ENCODE measurements around the gene GGTLC1. TPM values are rescaled to one million over a fixed set of nuclear protein-coding genes. Genes with fewer than 3 reads are reported as not detected.

The GGTLC1 gene
- total and polyA plus RNA-seq, 5 donors from 2014 or later = not detected

DNA sequence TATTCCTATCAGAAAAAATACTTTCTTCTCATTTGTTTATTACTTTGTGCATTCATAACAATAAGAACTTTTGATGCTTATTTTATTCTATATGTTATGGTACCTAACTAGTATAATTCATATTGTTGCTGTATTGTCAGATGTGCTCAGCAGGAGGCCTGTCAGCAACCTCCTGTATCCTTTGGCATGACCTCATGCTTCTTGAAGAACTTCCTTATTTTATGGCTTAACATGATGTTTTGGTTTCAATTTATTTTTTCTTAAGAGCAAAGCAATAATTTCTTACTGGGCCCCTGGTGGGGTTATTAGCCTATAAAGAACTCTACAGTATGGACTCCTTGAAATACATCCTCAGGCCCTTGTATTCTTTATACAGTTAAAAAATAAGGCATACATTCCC lies 17.3 kb downstream of the GGTLC1 start:
- Histone ChIP-seq H3K36me3 (ENCODE audit: control insufficient read depth, insufficient read depth, low read length) (no peaks in the 10 kb centered on the region), H3K4me3 (ENCODE audit: low read depth, low read length) (no peak overlapping the region), H3K4me1 (ENCODE audit: control insufficient read depth, insufficient read depth, low read length, poor library complexity, severe bottlenecking) (no peaks in the 10 kb centered on the region), H3K27me3 (ENCODE audit: control insufficient read depth, insufficient read depth, low read length) (no peaks in the 10 kb centered on the region), H3K27ac (ENCODE audit: insufficient read depth, low read length, poor library complexity, severe bottlenecking) (no peak overlapping the region), H3K9me3 (ENCODE audit: control insufficient read depth in 2 of 2, low read length in 2 of 2) (no peaks in the 10 kb centered on the region)
- ATAC-seq (ENCODE audit: low read depth in 2 of 2) (no peak), DNase-seq (no peak)
- H3K4me1 Mint-ChIP-seq = no peaks in the 10 kb centered on the region
- peaks cover 5% of the 10 kb centered on the region for H3K27me3 Mint-ChIP-seq
- no peak overlapping the region for H3K27ac Mint-ChIP-seq
- H3K36me3 Mint-ChIP-seq = no peaks in the 10 kb centered on the region
- H3K4me3 Mint-ChIP-seq = no peak overlapping the region
- peaks cover 0 to 1% (median 0%) of the 10 kb centered on the region in 7 donors for H3K9me3 Mint-ChIP-seq

DNA sequence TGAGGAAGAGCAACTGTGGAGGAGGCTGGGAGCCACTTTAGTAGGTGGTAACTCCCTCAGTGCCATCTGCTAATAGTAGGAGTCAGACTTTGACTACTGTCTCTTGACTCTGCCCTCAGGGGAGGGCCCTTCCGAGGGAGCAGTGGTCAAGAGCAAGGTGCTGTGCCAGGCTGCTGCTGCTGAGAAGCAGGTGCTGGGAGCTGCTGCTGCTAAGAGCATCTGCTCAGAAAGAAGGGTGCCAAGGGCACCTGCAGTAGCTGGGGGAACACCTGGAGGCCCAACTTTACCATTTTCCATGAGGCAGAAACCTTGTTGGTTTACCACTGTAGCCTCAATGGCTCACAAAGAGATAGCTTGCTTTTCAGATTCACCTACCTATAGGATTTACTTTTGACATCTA lies 18.5 kb downstream of the GGTLC1 start:
- Mint-ChIP-seq H3K9me3 (peaks cover 0 to 3% (median 0%) of the 10 kb centered on the region in 7 donors), H3K27me3 (peaks cover 5% of the 10 kb centered on the region), H3K4me1 (no peaks in the 10 kb centered on the region), H3K27ac (no peak overlapping the region), H3K4me3 (no peak overlapping the region), H3K36me3 (no peaks in the 10 kb centered on the region)
- Histone ChIP-seq H3K4me3 (ENCODE audit: low read depth, low read length) (no peak overlapping the region), H3K9me3 (ENCODE audit: control insufficient read depth in 2 of 2, low read length in 2 of 2) (no peaks in the 10 kb centered on the region), H3K27me3 (ENCODE audit: control insufficient read depth, insufficient read depth, low read length) (no peaks in the 10 kb centered on the region), H3K27ac (ENCODE audit: insufficient read depth, low read length, poor library complexity, severe bottlenecking) (no peak overlapping the region), H3K4me1 (ENCODE audit: control insufficient read depth, insufficient read depth, low read length, poor library complexity, severe bottlenecking) (no peaks in the 10 kb centered on the region), H3K36me3 (ENCODE audit: control insufficient read depth, insufficient read depth, low read length) (no peaks in the 10 kb centered on the region)
- no peak for ATAC-seq (ENCODE audit: low read depth in 2 of 2)
- no peak for DNase-seq

DNA sequence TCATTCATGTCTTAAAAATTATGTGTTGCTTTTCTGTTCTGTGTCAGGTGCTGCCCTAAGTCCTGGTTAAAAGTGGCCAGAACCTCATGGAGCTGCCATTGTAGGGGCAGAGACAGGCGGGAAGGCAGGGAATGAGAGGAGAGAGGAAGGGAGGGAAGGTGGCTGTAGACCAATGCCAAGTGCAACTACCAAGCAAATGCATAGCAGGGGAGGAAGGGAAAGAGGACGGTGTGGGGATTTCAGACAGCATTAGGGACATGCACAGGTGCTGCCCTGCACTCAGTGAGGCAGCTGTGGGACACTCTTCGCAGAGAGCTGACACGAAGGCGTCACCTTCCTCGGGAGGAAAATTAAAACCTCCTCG lies 21.0 kb downstream of the GGTLC1 start:
- Histone ChIP-seq H3K36me3 (ENCODE audit: control insufficient read depth, insufficient read depth, low read length) (no peaks in the 10 kb centered on the region), H3K4me3 (ENCODE audit: low read depth, low read length) (no peak overlapping the region), H3K9me3 (ENCODE audit: control insufficient read depth in 2 of 2, low read length in 2 of 2) (no peaks in the 10 kb centered on the region), H3K27ac (ENCODE audit: insufficient read depth, low read length, poor library complexity, severe bottlenecking) (no peak overlapping the region), H3K27me3 (ENCODE audit: control insufficient read depth, insufficient read depth, low read length) (no peaks in the 10 kb centered on the region), H3K4me1 (ENCODE audit: control insufficient read depth, insufficient read depth, low read length, poor library complexity, severe bottlenecking) (no peaks in the 10 kb centered on the region)
- peaks cover 0 to 7% (median 2%) of the 10 kb centered on the region in 7 donors for H3K9me3 Mint-ChIP-seq
- peaks cover 10% of the 10 kb centered on the region for H3K27me3 Mint-ChIP-seq
- no peaks in the 10 kb centered on the region for H3K36me3 Mint-ChIP-seq
- DNase-seq (no peak), ATAC-seq (ENCODE audit: low read depth in 2 of 2) (no peak)
- no peak overlapping the region for H3K4me3 Mint-ChIP-seq
- no peak overlapping the region for H3K27ac Mint-ChIP-seq
- H3K4me1 Mint-ChIP-seq = no peaks in the 10 kb centered on the region

DNA sequence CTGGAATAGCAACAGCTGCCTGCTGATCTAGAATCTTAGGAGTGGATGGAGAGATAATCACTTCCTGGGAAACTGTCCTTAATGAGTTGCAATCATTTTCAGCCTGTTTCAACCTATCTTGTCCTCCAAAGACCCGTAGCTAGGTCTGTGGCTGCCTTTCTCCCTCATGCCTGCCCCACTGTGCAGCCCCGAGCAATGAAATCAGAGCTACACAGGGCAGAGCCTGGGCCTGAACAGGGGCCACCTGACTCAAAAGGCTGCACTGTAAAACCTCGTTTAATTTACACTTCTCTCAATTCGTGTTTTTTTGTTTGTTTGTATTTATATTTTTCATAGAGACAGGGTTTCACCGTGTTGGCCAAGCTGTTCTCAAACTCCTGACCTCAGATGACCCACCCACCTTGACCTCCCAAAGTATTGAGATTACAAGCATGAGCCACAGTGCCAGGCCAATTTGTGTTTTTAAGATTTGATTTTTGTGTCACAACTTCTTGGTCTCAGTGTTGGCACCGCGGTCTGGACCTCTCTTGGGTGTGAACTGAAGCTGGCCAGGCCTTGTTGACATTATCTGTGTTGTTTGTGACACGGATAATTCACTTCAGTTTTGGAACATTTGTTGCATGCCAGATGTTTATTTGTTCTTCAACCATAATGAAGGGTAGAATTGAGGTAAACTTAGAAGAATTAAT lies 21.5 kb downstream of the GGTLC1 start:
- DNase-seq (no peak), ATAC-seq (ENCODE audit: low read depth in 2 of 2) (no peak)
- H3K27me3 Mint-ChIP-seq = peaks cover 10% of the 10 kb centered on the region
- no peak overlapping the region for H3K27ac ChIP-seq (ENCODE audit: insufficient read depth, low read length, poor library complexity, severe bottlenecking)
- H3K27me3 ChIP-seq (ENCODE audit: control insufficient read depth, insufficient read depth, low read length) = no peaks in the 10 kb centered on the region
- H3K36me3 Mint-ChIP-seq = no peaks in the 10 kb centered on the region
- H3K4me3 Mint-ChIP-seq = peak overlapping the region in 1 of 4 donors; percentile 49
- H3K9me3 ChIP-seq (ENCODE audit: control insufficient read depth in 2 of 2, low read length in 2 of 2) = no peaks in the 10 kb centered on the region
- H3K27ac Mint-ChIP-seq = no peak overlapping the region
- peaks cover 0 to 7% (median 2%) of the 10 kb centered on the region in 7 donors for H3K9me3 Mint-ChIP-seq
- no peaks in the 10 kb centered on the region for H3K4me1 Mint-ChIP-seq
- no peaks in the 10 kb centered on the region for H3K4me1 ChIP-seq (ENCODE audit: control insufficient read depth, insufficient read depth, low read length, poor library complexity, severe bottlenecking)
- H3K4me3 ChIP-seq (ENCODE audit: low read depth, low read length) = no peak overlapping the region
- H3K36me3 ChIP-seq (ENCODE audit: control insufficient read depth, insufficient read depth, low read length) = no peaks in the 10 kb centered on the region

DNA sequence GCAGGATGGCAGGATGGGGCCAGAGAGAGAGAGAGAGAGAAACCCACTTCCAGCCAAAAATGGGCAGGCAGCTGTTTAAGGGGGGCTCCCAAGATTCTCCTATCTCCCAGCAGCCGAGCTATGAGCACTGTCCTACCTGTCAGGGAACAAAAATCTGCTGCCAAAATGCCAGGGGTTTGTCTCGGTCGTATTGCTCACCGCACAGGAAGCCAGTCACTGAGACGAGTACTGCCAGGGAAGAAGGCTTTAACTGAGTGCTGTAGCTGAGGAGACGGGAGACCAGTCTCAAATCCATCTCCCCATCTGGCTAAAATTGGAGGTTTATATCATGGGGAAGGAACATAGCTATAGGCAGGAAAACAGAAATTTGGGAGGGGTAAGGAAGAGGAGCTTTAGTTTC lies 22.3 kb downstream of the GGTLC1 start:
- no peaks in the 10 kb centered on the region for H3K4me1 Mint-ChIP-seq
- no peak for DNase-seq
- Histone ChIP-seq H3K4me3 (ENCODE audit: low read depth, low read length) (no peak overlapping the region), H3K27me3 (ENCODE audit: control insufficient read depth, insufficient read depth, low read length) (peaks cover under 1% of the 10 kb centered on the region), H3K36me3 (ENCODE audit: control insufficient read depth, insufficient read depth, low read length) (no peaks in the 10 kb centered on the region), H3K4me1 (ENCODE audit: control insufficient read depth, insufficient read depth, low read length, poor library complexity, severe bottlenecking) (no peaks in the 10 kb centered on the region), H3K27ac (ENCODE audit: insufficient read depth, low read length, poor library complexity, severe bottlenecking) (no peak overlapping the region), H3K9me3 (ENCODE audit: control insufficient read depth in 2 of 2, low read length in 2 of 2) (no peaks in the 10 kb centered on the region)
- peaks cover 0 to 7% (median 2%) of the 10 kb centered on the region in 7 donors for H3K9me3 Mint-ChIP-seq
- H3K27ac Mint-ChIP-seq = no peak overlapping the region
- no peak overlapping the region for H3K4me3 Mint-ChIP-seq
- no peak for ATAC-seq (ENCODE audit: low read depth in 2 of 2)
- H3K27me3 Mint-ChIP-seq = peaks cover 5% of the 10 kb centered on the region
- no peaks in the 10 kb centered on the region for H3K36me3 Mint-ChIP-seq

DNA sequence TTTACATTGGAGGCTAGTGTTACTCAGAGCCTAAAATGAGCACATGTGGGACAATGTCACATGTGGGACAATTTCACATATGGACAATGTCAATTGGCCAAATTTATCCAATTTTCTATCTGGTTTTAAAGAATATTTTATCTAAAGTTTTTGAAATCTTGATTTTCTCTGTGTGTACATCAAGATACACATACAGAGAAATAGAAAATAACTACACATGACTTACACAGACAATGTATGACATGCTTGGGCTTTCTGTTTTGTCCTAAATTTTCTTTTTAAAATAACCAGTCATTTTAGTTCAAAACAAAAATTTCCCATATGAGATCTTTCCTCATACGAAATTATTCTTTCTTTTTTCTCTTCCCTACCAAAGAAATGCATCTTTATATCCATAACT lies 24.6 kb downstream of the GGTLC1 start:
- H3K9me3 Mint-ChIP-seq = peaks cover 0 to 7% (median 2%) of the 10 kb centered on the region in 7 donors
- no peaks in the 10 kb centered on the region for H3K36me3 Mint-ChIP-seq
- H3K27me3 Mint-ChIP-seq = peaks cover 5% of the 10 kb centered on the region
- Histone ChIP-seq H3K27ac (ENCODE audit: insufficient read depth, low read length, poor library complexity, severe bottlenecking) (no peak overlapping the region), H3K4me3 (ENCODE audit: low read depth, low read length) (no peak overlapping the region), H3K27me3 (ENCODE audit: control insufficient read depth, insufficient read depth, low read length) (peaks cover 11% of the 10 kb centered on the region), H3K36me3 (ENCODE audit: control insufficient read depth, insufficient read depth, low read length) (no peaks in the 10 kb centered on the region), H3K9me3 (ENCODE audit: control insufficient read depth in 2 of 2, low read length in 2 of 2) (no peaks in the 10 kb centered on the region), H3K4me1 (ENCODE audit: control insufficient read depth, insufficient read depth, low read length, poor library complexity, severe bottlenecking) (no peaks in the 10 kb centered on the region)
- H3K4me1 Mint-ChIP-seq = no peaks in the 10 kb centered on the region
- no peak for ATAC-seq (ENCODE audit: low read depth in 2 of 2)
- no peak overlapping the region for H3K27ac Mint-ChIP-seq
- no peak overlapping the region for H3K4me3 Mint-ChIP-seq
- no peak for DNase-seq

DNA sequence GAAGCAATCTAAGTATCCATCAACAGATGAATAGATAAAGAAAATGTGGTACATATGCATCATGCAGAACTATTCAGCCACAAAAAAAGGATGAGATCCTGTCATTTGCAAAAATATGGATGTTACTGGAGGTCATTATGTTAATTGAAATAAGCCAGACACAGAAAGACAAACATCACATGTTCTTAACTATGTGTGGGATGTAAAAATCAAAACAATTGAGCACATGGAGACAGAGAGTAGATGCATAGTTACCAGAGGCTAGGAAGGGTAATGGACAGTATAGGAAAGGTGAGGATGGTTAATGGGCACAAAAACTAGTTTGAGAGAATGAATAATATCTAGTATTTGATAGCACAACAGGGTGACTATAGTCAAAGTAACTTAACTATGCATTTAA lies 26.3 kb downstream of the GGTLC1 start:
- Histone ChIP-seq H3K27ac (ENCODE audit: insufficient read depth, low read length, poor library complexity, severe bottlenecking) (no peak overlapping the region), H3K36me3 (ENCODE audit: control insufficient read depth, insufficient read depth, low read length) (no peaks in the 10 kb centered on the region), H3K27me3 (ENCODE audit: control insufficient read depth, insufficient read depth, low read length) (peaks cover 13% of the 10 kb centered on the region), H3K4me1 (ENCODE audit: control insufficient read depth, insufficient read depth, low read length, poor library complexity, severe bottlenecking) (no peaks in the 10 kb centered on the region), H3K4me3 (ENCODE audit: low read depth, low read length) (no peak overlapping the region), H3K9me3 (ENCODE audit: control insufficient read depth in 2 of 2, low read length in 2 of 2) (no peaks in the 10 kb centered on the region)
- Mint-ChIP-seq H3K36me3 (no peaks in the 10 kb centered on the region), H3K27me3 (peaks cover 11% of the 10 kb centered on the region), H3K27ac (no peak overlapping the region), H3K4me3 (no peak overlapping the region), H3K9me3 (peaks cover 0 to 7% (median 2%) of the 10 kb centered on the region in 7 donors), H3K4me1 (no peaks in the 10 kb centered on the region)
- ATAC-seq (ENCODE audit: low read depth in 2 of 2) (no peak), DNase-seq (no peak)

DNA sequence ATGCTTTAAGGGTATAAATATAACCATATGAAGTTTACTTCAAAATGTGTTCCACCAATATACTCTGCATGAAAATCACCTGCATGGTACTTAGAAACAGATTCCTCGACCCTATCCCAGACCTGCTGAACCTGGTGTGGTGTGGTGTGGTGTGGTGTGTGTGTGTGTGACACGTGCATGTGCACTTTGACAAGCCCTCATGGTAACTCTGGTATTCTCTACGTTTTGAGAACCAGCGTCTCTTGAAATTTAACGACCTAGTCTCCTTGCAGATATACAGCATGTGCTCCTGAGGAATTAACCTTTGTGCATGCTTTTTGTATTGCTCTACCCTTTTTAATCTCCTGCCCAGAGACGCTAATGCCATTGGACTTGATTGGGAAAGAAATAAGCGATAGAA lies 29.5 kb downstream of the GGTLC1 start:
- H3K4me3 ChIP-seq (ENCODE audit: low read depth, low read length) = no peak overlapping the region
- H3K36me3 ChIP-seq (ENCODE audit: control insufficient read depth, insufficient read depth, low read length) = no peaks in the 10 kb centered on the region
- peaks cover 15% of the 10 kb centered on the region for H3K27me3 ChIP-seq (ENCODE audit: control insufficient read depth, insufficient read depth, low read length)
- Mint-ChIP-seq H3K9me3 (peaks cover 0 to 3% (median 2%) of the 10 kb centered on the region in 7 donors), H3K27me3 (peaks cover 18% of the 10 kb centered on the region), H3K4me1 (no peaks in the 10 kb centered on the region), H3K27ac (no peak overlapping the region), H3K4me3 (no peak overlapping the region), H3K36me3 (no peaks in the 10 kb centered on the region)
- ATAC-seq (ENCODE audit: low read depth in 2 of 2) (no peak), DNase-seq (no peak)
- H3K4me1 ChIP-seq (ENCODE audit: control insufficient read depth, insufficient read depth, low read length, poor library complexity, severe bottlenecking) = no peaks in the 10 kb centered on the region
- no peak overlapping the region for H3K27ac ChIP-seq (ENCODE audit: insufficient read depth, low read length, poor library complexity, severe bottlenecking)
- no peaks in the 10 kb centered on the region for H3K9me3 ChIP-seq (ENCODE audit: control insufficient read depth in 2 of 2, low read length in 2 of 2)

Data from CD4-positive, CD25-positive, alpha-beta regulatory T cell (primary cell).